Measurements from ENCODE around the gene GRIN2A.

The GRIN2A gene

GRCh38 chr16:9802160-9802559 is 380.1 kb downstream of the GRIN2A start:
- intact Hi-C loops (cut with micrococcal nuclease): no loop called here
- Mint-ChIP-seq H3K9me3 (peaks cover 9% of the 10 kb centered on the region), H3K27ac (no peak overlapping the region), H3K27me3 (no peaks in the 10 kb centered on the region), H3K4me1 (ENCODE audit: low read depth) (no peaks in the 10 kb centered on the region), H3K36me3 (ENCODE audit: low read depth) (no peaks in the 10 kb centered on the region), H3K4me3 (no peak overlapping the region)

- H3K36me3 Mint-ChIP-seq (ENCODE audit: low read depth): no peaks in the 10 kb centered on the region
- no peaks in the 10 kb centered on the region for H3K4me1 Mint-ChIP-seq (ENCODE audit: low read depth)
- no peak overlapping the region for H3K27ac Mint-ChIP-seq
- no peak overlapping the region for H3K4me3 Mint-ChIP-seq
- H3K27me3 Mint-ChIP-seq: no peaks in the 10 kb centered on the region
- H3K9me3 Mint-ChIP-seq: peaks cover 7% of the 10 kb centered on the region
- intact Hi-C loops (cut with micrococcal nuclease): no loop called here
Observed at GRCh38 chr16:9801651-9802050, 380.6 kb downstream of the GRIN2A start.

- no peaks in the 10 kb centered on the region for H3K36me3 Mint-ChIP-seq (ENCODE audit: low read depth)
- no peaks in the 10 kb centered on the region for H3K9me3 Mint-ChIP-seq
- H3K27ac Mint-ChIP-seq: no peak overlapping the region
- H3K4me1 Mint-ChIP-seq (ENCODE audit: low read depth): no peaks in the 10 kb centered on the region
- no peak overlapping the region for H3K4me3 Mint-ChIP-seq
- intact Hi-C loops (cut with micrococcal nuclease): no loop called here
- H3K27me3 Mint-ChIP-seq: no peaks in the 10 kb centered on the region
Observed at GRCh38 chr16:9800186-9800738, 382.0 kb downstream of the GRIN2A start.

GRCh38 chr16:9798952-9799580 is 383.2 kb downstream of the GRIN2A start:
- no peaks in the 10 kb centered on the region for H3K27me3 Mint-ChIP-seq
- H3K36me3 Mint-ChIP-seq (ENCODE audit: low read depth): no peaks in the 10 kb centered on the region
- H3K4me3 Mint-ChIP-seq: no peak overlapping the region
- H3K27ac Mint-ChIP-seq: no peak overlapping the region
- H3K9me3 Mint-ChIP-seq: no peaks in the 10 kb centered on the region
- no peaks in the 10 kb centered on the region for H3K4me1 Mint-ChIP-seq (ENCODE audit: low read depth)
- intact Hi-C loops (cut with micrococcal nuclease): no loop called here

GRCh38 chr16:9798474-9798873 is 383.8 kb downstream of the GRIN2A start:
- H3K27me3 Mint-ChIP-seq: no peaks in the 10 kb centered on the region
- no peak overlapping the region for H3K4me3 Mint-ChIP-seq
- H3K9me3 Mint-ChIP-seq: no peaks in the 10 kb centered on the region
- no peaks in the 10 kb centered on the region for H3K36me3 Mint-ChIP-seq (ENCODE audit: low read depth)
- H3K27ac Mint-ChIP-seq: no peak overlapping the region
- intact Hi-C loops (cut with micrococcal nuclease): no loop called here
- no peaks in the 10 kb centered on the region for H3K4me1 Mint-ChIP-seq (ENCODE audit: low read depth)

GRCh38 chr16:9797306-9797705 is 384.9 kb downstream of the GRIN2A start:
- intact Hi-C loops (cut with micrococcal nuclease): no loop called here
- H3K27ac Mint-ChIP-seq: no peak overlapping the region
- no peaks in the 10 kb centered on the region for H3K27me3 Mint-ChIP-seq
- H3K4me1 Mint-ChIP-seq (ENCODE audit: low read depth): no peaks in the 10 kb centered on the region
- no peaks in the 10 kb centered on the region for H3K9me3 Mint-ChIP-seq
- H3K36me3 Mint-ChIP-seq (ENCODE audit: low read depth): no peaks in the 10 kb centered on the region
- H3K4me3 Mint-ChIP-seq: no peak overlapping the region

GRCh38 chr16:9793623-9794022 is 388.6 kb downstream of the GRIN2A start:
- Mint-ChIP-seq H3K27ac (no peak overlapping the region), H3K4me1 (ENCODE audit: low read depth) (no peaks in the 10 kb centered on the region), H3K4me3 (no peak overlapping the region), H3K27me3 (no peaks in the 10 kb centered on the region), H3K36me3 (ENCODE audit: low read depth) (no peaks in the 10 kb centered on the region), H3K9me3 (no peaks in the 10 kb centered on the region)
- intact Hi-C loops (cut with micrococcal nuclease): no loop called here

- no peaks in the 10 kb centered on the region for H3K9me3 Mint-ChIP-seq
- no peaks in the 10 kb centered on the region for H3K4me1 Mint-ChIP-seq (ENCODE audit: low read depth)
- intact Hi-C loops (cut with micrococcal nuclease): no loop called here
- H3K36me3 Mint-ChIP-seq (ENCODE audit: low read depth): no peaks in the 10 kb centered on the region
- H3K27me3 Mint-ChIP-seq: no peaks in the 10 kb centered on the region
- no peak overlapping the region for H3K27ac Mint-ChIP-seq
- no peak overlapping the region for H3K4me3 Mint-ChIP-seq
Observed at GRCh38 chr16:9791556-9791955, 390.7 kb downstream of the GRIN2A start.

- no peak overlapping the region for H3K27ac Mint-ChIP-seq
- no peaks in the 10 kb centered on the region for H3K4me1 Mint-ChIP-seq (ENCODE audit: low read depth)
- intact Hi-C loops (cut with micrococcal nuclease): no loop called here
- H3K9me3 Mint-ChIP-seq: no peaks in the 10 kb centered on the region
- H3K36me3 Mint-ChIP-seq (ENCODE audit: low read depth): no peaks in the 10 kb centered on the region
- H3K27me3 Mint-ChIP-seq: no peaks in the 10 kb centered on the region
- no peak overlapping the region for H3K4me3 Mint-ChIP-seq
Observed at GRCh38 chr16:9790199-9790598, 392.0 kb downstream of the GRIN2A start.

GRCh38 chr16:9787717-9788116 is 394.5 kb downstream of the GRIN2A start:
- Mint-ChIP-seq H3K9me3 (no peaks in the 10 kb centered on the region), H3K4me1 (ENCODE audit: low read depth) (no peaks in the 10 kb centered on the region), H3K4me3 (no peak overlapping the region), H3K36me3 (ENCODE audit: low read depth) (no peaks in the 10 kb centered on the region), H3K27me3 (no peaks in the 10 kb centered on the region), H3K27ac (no peak overlapping the region)
- intact Hi-C loops (cut with micrococcal nuclease): no loop called here

GRCh38 chr16:9780831-9781230 is 401.4 kb downstream of the GRIN2A start:
- no peaks in the 10 kb centered on the region for H3K9me3 Mint-ChIP-seq
- no peaks in the 10 kb centered on the region for H3K27me3 Mint-ChIP-seq
- intact Hi-C loops (cut with micrococcal nuclease): no loop called here
- no peak overlapping the region for H3K27ac Mint-ChIP-seq
- no peak overlapping the region for H3K4me3 Mint-ChIP-seq
- H3K4me1 Mint-ChIP-seq (ENCODE audit: low read depth): no peaks in the 10 kb centered on the region
- no peaks in the 10 kb centered on the region for H3K36me3 Mint-ChIP-seq (ENCODE audit: low read depth)

- Mint-ChIP-seq H3K9me3 (no peaks in the 10 kb centered on the region), H3K4me1 (ENCODE audit: low read depth) (no peaks in the 10 kb centered on the region), H3K27me3 (no peaks in the 10 kb centered on the region), H3K4me3 (no peak overlapping the region), H3K36me3 (ENCODE audit: low read depth) (no peaks in the 10 kb centered on the region), H3K27ac (no peak overlapping the region)
- intact Hi-C loops (cut with micrococcal nuclease): no loop called here
Observed at GRCh38 chr16:9778849-9779248, 403.4 kb downstream of the GRIN2A start.

GRCh38 chr16:9775998-9776397 is 406.2 kb downstream of the GRIN2A start:
- Mint-ChIP-seq H3K36me3 (ENCODE audit: low read depth) (no peaks in the 10 kb centered on the region), H3K27ac (no peak overlapping the region)
- intact Hi-C loops (cut with micrococcal nuclease): no loop called here

GRCh38 chr16:9773289-9773688 is 408.9 kb downstream of the GRIN2A start:
- H3K27ac Mint-ChIP-seq: no peak overlapping the region
- H3K4me3 Mint-ChIP-seq: no peak overlapping the region
- intact Hi-C loops (cut with micrococcal nuclease): no loop called here
- H3K9me3 Mint-ChIP-seq: no peaks in the 10 kb centered on the region
- H3K36me3 Mint-ChIP-seq (ENCODE audit: low read depth): no peaks in the 10 kb centered on the region
- no peaks in the 10 kb centered on the region for H3K4me1 Mint-ChIP-seq (ENCODE audit: low read depth)
- H3K27me3 Mint-ChIP-seq: no peaks in the 10 kb centered on the region

More at GRCh38 chr16:9775998-9776397, 406.2 kb downstream of the GRIN2A start:
- Mint-ChIP-seq H3K4me3 (no peak overlapping the region), H3K27me3 (no peaks in the 10 kb centered on the region), H3K4me1 (ENCODE audit: low read depth) (no peaks in the 10 kb centered on the region), H3K9me3 (no peaks in the 10 kb centered on the region)

All from dendritic cell treated with granulocyte-macrophage colony-stimulating factor and Interleukin-4, amounts not matched to agents 40 ng/mL and 50 ng/mL, for 4 days (primary cell).